ENCODE measurements around the gene NACC2. TPM values are rescaled to one million over a fixed set of nuclear protein-coding genes. Genes with fewer than 3 reads are reported as not detected.
A peak's percentile ranks its signal among the peaks of the same experiment; 100 is the strongest.

Gene NACC2
- total and polyA plus RNA-seq, 2 of the 8 experiments (the other 6 are each of a cell fraction or from before 2014, with no cell fraction given): 8.3 to 14.0 TPM

DNA sequence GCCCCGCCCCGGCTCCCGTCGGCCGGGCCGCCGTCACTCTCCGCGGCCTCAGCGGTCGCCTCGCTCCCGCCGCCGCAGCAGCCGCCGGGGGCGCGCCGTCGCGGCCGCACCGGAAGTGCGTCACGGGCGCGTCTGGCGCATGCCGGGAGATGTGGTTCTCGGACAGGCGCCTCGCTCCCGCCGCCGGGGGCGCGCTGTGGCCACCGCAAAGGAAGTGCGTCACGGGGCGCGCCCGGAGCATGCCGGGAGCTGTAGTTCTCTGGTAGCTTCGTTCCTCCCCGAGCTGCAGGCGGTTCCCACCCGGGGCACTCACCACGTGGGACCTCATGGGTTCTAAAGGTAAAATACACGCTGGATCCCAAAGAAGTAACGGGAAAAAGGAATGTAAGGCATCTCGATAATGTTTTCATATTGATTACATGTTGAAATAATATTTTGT, 133.8 kb downstream of the NACC2 start, which contains the start of gene UBAC1 (continued):
- TF ChIP-seq GABPA (IDR thresholded peaks at IDR 0.05; ENCODE audit: borderline replicate concordance, insufficient read depth, low read length) (peak; percentile 97), ATF3 (IDR thresholded peaks at IDR 0.05; ENCODE audit: insufficient read depth, low read depth, low read length) (peak; percentile 81), SP1 (IDR thresholded peaks at IDR 0.05; ENCODE audit: low read depth, low read length) (peak; percentile 26; the same call in 1 of the 2 replicates), TAF1 (IDR thresholded peaks at IDR 0.05; ENCODE audit: low read depth, low read length) (0 out of 2 replicates have a peak, but pooled peaks have one; percentile 26), CREB1 (IDR thresholded peaks at IDR 0.05) (peak; percentile 95), KDM1A (IDR thresholded peaks at IDR 0.05; ENCODE audit: borderline replicate concordance, low read length) (no peak), NRF1 (IDR thresholded peaks at IDR 0.05; ENCODE audit: low read depth, low read length) (no peak), SRF (IDR thresholded peaks at IDR 0.05; ENCODE audit: low read depth, low read length) (peak; percentile 71), TEAD4 (IDR thresholded peaks at IDR 0.05; ENCODE audit: low read depth, low read length) (no peak)
- TF ChIP-seq, protein P1, sequence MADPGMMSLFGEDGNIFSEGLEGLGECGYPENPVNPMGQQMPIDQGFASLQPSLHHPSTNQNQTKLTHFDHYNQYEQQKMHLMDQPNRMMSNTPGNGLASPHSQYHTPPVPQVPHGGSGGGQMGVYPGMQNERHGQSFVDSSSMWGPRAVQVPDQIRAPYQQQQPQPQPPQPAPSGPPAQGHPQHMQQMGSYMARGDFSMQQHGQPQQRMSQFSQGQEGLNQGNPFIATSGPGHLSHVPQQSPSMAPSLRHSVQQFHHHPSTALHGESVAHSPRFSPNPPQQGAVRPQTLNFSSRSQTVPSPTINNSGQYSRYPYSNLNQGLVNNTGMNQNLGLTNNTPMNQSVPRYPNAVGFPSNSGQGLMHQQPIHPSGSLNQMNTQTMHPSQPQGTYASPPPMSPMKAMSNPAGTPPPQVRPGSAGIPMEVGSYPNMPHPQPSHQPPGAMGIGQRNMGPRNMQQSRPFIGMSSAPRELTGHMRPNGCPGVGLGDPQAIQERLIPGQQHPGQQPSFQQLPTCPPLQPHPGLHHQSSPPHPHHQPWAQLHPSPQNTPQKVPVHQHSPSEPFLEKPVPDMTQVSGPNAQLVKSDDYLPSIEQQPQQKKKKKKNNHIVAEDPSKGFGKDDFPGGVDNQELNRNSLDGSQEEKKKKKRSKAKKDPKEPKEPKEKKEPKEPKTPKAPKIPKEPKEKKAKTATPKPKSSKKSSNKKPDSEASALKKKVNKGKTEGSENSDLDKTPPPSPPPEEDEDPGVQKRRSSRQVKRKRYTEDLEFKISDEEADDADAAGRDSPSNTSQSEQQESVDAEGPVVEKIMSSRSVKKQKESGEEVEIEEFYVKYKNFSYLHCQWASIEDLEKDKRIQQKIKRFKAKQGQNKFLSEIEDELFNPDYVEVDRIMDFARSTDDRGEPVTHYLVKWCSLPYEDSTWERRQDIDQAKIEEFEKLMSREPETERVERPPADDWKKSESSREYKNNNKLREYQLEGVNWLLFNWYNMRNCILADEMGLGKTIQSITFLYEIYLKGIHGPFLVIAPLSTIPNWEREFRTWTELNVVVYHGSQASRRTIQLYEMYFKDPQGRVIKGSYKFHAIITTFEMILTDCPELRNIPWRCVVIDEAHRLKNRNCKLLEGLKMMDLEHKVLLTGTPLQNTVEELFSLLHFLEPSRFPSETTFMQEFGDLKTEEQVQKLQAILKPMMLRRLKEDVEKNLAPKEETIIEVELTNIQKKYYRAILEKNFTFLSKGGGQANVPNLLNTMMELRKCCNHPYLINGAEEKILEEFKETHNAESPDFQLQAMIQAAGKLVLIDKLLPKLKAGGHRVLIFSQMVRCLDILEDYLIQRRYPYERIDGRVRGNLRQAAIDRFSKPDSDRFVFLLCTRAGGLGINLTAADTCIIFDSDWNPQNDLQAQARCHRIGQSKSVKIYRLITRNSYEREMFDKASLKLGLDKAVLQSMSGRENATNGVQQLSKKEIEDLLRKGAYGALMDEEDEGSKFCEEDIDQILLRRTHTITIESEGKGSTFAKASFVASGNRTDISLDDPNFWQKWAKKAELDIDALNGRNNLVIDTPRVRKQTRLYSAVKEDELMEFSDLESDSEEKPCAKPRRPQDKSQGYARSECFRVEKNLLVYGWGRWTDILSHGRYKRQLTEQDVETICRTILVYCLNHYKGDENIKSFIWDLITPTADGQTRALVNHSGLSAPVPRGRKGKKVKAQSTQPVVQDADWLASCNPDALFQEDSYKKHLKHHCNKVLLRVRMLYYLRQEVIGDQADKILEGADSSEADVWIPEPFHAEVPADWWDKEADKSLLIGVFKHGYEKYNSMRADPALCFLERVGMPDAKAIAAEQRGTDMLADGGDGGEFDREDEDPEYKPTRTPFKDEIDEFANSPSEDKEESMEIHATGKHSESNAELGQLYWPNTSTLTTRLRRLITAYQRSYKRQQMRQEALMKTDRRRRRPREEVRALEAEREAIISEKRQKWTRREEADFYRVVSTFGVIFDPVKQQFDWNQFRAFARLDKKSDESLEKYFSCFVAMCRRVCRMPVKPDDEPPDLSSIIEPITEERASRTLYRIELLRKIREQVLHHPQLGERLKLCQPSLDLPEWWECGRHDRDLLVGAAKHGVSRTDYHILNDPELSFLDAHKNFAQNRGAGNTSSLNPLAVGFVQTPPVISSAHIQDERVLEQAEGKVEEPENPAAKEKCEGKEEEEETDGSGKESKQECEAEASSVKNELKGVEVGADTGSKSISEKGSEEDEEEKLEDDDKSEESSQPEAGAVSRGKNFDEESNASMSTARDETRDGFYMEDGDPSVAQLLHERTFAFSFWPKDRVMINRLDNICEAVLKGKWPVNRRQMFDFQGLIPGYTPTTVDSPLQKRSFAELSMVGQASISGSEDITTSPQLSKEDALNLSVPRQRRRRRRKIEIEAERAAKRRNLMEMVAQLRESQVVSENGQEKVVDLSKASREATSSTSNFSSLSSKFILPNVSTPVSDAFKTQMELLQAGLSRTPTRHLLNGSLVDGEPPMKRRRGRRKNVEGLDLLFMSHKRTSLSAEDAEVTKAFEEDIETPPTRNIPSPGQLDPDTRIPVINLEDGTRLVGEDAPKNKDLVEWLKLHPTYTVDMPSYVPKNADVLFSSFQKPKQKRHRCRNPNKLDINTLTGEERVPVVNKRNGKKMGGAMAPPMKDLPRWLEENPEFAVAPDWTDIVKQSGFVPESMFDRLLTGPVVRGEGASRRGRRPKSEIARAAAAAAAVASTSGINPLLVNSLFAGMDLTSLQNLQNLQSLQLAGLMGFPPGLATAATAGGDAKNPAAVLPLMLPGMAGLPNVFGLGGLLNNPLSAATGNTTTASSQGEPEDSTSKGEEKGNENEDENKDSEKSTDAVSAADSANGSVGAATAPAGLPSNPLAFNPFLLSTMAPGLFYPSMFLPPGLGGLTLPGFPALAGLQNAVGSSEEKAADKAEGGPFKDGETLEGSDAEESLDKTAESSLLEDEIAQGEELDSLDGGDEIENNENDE (IDR thresholded peaks at IDR 0.05; ENCODE audit: insufficient replicate concordance, low read length): no peak
- TF ChIP-seq, protein P2, sequence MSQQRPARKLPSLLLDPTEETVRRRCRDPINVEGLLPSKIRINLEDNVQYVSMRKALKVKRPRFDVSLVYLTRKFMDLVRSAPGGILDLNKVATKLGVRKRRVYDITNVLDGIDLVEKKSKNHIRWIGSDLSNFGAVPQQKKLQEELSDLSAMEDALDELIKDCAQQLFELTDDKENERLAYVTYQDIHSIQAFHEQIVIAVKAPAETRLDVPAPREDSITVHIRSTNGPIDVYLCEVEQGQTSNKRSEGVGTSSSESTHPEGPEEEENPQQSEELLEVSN (IDR thresholded peaks at IDR 0.05): no peak; the same call in 1 of the 2 replicates
